Upper lobe of left lung (tissue), 6 donors: ENCODE results near the gene SEC14L3. TPM values are rescaled to one million over a fixed set of nuclear protein-coding genes. Genes with fewer than 3 reads are reported as not detected.

ENCODE experiments used
- ATAC-seq, 2 donors: fragments of 200-7000 bp; cut with Tn5 transposase; one replicate each; pipeline ENCODE4 v1.9.1; 2022; ENCODE audit warnings: mild to moderate bottlenecking in 2 of 2, moderate library complexity in 2 of 2; ENCODE audit not compliant: low FRiP score in 2 of 2
- DNase-seq, 2 donors: peaks; one replicate each; pipeline ENCODE4 v3.0.0-alpha.2; 2019 to 2020
- H3K27ac ChIP-seq, 4 donors: fragments of 200-600 bp; sonication (generic); one replicate each; pipeline ENCODE4 v1.5.1; 2016 to 2019
- H3K27me3 ChIP-seq, 4 donors: fragments of 200-600 bp; sonication (generic); one replicate each; pipeline ENCODE4 v1.5.1; 2017 to 2019
- H3K36me3 ChIP-seq, 4 donors: fragments of 200-600 bp; sonication (generic); one replicate each; pipeline ENCODE4 v1.5.1; 2016 to 2019
- H3K4me1 ChIP-seq, 4 donors: fragments of 200-600 bp; sonication (generic); one replicate each; pipeline ENCODE4 v1.5.1; 2018 to 2019
- H3K4me3 ChIP-seq, 4 donors: fragments of 200-600 bp; sonication (generic); one replicate each; pipeline ENCODE4 v1.5.1; 2017 to 2019; ENCODE audit warnings: mild to moderate bottlenecking in 2 of 4, moderate library complexity in 1 of 4
- H3K9me3 ChIP-seq, 4 donors: fragments of 200-600 bp; sonication (generic); one replicate each; pipeline ENCODE4 v1.5.1; 2018 to 2019
- EP300 ChIP-seq, 4 donors: sonication (generic); formaldehyde crosslinking; IDR thresholded peaks; one replicate each; pipeline ENCODE4 v1.5.1; 2017; ENCODE audit warnings: antibody characterized with exemption in 4 of 4, control low read depth in 2 of 4
- POLR2A ChIP-seq, 4 donors: fragments of 450-650 bp; IDR thresholded peaks; one replicate each; pipeline ENCODE4 v1.5.1; 2016 to 2017; ENCODE audit warnings: antibody characterized with exemption in 4 of 4, mild to moderate bottlenecking in 2 of 4
- POLR2AphosphoS5 ChIP-seq, 2 donors: sonication (generic); formaldehyde crosslinking; IDR thresholded peaks; one replicate each; pipeline ENCODE4 v1.5.1; 2017; ENCODE audit warnings: antibody characterized with exemption in 2 of 2
- WGBS, 2 donors: methylation state at CpG; one replicate each; pipeline ENCODE4 v1.1.5; 2017 to 2018; 5-methylcytosine and 5-hydroxymethylcytosine counted together
- total RNA-seq, 6 donors: library from RNA; depleted of rRNA in 4 of 6; stranded (reverse); fragments of >200 nt in 4 of 6; gene quantifications; one replicate each; pipeline versions ENCODE4 v1.1.0 to v1.2.1, GENCODE V29; 2016 to 2021
- TF ChIP-seq, protein P1 (sequence below), 6 experiments: fragments of 450-650 bp in 4 of 6; fragments of 200-600 bp in 2 of 6; sonication (generic) in 2 of 6; IDR thresholded peaks; one replicate each; pipeline ENCODE4 v1.5.1; 2016 to 2019; ENCODE audit warnings: antibody characterized with exemption in 6 of 6
- donor health status: DM: no; HTN: no; CAD: no; lungs with moderate emphysema.
- donor health status: DM: no; HTN: yes; CAD: no; lungs with severe emphysema.

SEC14L3 gene
- total RNA-seq, 6 donors from 2014 or later, result 0.43 to 2.3 (median 1.1) TPM; not detected in 1

DNA sequence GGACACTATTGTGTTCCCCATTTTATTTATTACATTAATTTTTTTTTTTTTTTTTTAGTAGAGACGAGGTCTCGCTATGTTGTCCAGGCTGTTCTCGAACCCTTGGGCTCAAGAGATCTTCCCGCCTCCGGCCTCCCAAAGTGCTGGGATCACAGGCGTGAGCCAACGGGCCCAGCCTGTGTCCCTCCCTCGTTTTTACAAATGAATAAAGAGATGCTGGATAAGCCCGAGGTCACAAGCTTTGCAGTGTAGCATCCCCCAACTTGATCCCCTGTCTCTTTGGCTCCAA is 46.5 kb downstream of the SEC14L3 start:
- Histone ChIP-seq H3K27me3 (no peaks in the 10 kb centered on the region), H3K36me3 (peaks cover 0 to 4% (median 0%) of the 10 kb centered on the region in 4 donors), H3K9me3 (no peaks in the 10 kb centered on the region), H3K4me3 (peak overlapping the region; percentile 32 to 76 (median 70)), H3K4me1 (peaks cover 38 to 53% (median 45%) of the 10 kb centered on the region in 4 donors), H3K27ac (peak overlapping the region; percentile 64 to 89 (median 84))
- DNase-seq (no peak), ATAC-seq (no peak)
- 11 to 15% methylated on average over 9 of the region's 9 CpGs for WGBS, 2 donors
- no peak for TF ChIP-seq EP300 (IDR thresholded peaks at IDR 0.05)
- no peak for TF ChIP-seq POLR2A (IDR thresholded peaks at IDR 0.05)
- TF ChIP-seq, protein P1, sequence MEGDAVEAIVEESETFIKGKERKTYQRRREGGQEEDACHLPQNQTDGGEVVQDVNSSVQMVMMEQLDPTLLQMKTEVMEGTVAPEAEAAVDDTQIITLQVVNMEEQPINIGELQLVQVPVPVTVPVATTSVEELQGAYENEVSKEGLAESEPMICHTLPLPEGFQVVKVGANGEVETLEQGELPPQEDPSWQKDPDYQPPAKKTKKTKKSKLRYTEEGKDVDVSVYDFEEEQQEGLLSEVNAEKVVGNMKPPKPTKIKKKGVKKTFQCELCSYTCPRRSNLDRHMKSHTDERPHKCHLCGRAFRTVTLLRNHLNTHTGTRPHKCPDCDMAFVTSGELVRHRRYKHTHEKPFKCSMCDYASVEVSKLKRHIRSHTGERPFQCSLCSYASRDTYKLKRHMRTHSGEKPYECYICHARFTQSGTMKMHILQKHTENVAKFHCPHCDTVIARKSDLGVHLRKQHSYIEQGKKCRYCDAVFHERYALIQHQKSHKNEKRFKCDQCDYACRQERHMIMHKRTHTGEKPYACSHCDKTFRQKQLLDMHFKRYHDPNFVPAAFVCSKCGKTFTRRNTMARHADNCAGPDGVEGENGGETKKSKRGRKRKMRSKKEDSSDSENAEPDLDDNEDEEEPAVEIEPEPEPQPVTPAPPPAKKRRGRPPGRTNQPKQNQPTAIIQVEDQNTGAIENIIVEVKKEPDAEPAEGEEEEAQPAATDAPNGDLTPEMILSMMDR (IDR thresholded peaks at IDR 0.05), result no peak
- no peak for TF ChIP-seq POLR2AphosphoS5 (IDR thresholded peaks at IDR 0.05)

DNA sequence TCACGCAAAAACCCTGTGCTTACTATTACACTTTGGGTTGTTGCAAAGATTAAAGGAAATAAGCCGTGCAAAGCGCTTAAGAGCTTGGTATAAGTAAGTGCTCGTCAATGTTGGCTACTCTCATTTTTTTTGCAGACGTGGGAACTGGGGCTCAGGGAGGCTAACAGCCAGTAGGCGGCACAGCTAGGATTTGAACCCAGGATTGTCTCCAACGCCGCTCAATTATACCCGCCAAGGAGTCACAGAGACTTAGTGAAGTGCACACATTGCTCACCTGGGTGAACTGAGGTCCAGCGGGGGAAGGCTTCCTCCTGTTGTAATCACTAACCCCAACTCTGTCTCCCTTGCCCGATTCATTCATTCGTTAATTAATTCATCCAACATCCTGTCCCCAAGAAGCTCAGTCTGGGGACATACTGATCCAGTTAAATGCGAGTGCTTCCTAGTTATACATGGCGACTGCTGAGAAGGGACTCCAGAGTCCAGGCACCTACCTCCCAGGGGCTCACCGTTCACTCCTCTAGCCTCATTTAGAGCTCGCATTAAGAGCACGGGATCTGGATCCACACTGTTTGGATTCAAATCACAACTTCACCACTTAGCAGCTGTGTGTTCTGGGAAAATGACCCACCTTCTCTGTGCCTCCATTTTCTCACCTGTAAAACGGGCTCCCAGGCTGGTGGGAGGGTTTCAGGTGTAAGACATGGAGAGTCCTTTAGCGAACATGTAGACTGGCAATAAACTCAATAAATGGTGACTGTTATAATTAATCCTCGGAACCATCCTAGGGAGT is 47.1 kb downstream of the SEC14L3 start:
- H3K4me3 ChIP-seq, result peak overlapping the region; percentile 6 to 76 (median 70)
- no peak for ATAC-seq
- TF ChIP-seq POLR2A (IDR thresholded peaks at IDR 0.05) (no peak), POLR2AphosphoS5 (IDR thresholded peaks at IDR 0.05) (no peak), EP300 (IDR thresholded peaks at IDR 0.05) (no peak)
- TF ChIP-seq, protein P1 (IDR thresholded peaks at IDR 0.05), result no peak
- H3K9me3 ChIP-seq, result no peaks in the 10 kb centered on the region
- DNase-seq, result no peak
- no peaks in the 10 kb centered on the region for H3K27me3 ChIP-seq
- H3K36me3 ChIP-seq, result peaks cover 0 to 4% (median 0%) of the 10 kb centered on the region in 4 donors
- H3K27ac ChIP-seq, result peak overlapping the region; percentile 93 to 98 (median 96)
- 47 to 57% methylated on average over 19 to 20 of the region's 20 CpGs for WGBS, 2 donors
- peaks cover 38 to 53% (median 45%) of the 10 kb centered on the region in 4 donors for H3K4me1 ChIP-seq

DNA sequence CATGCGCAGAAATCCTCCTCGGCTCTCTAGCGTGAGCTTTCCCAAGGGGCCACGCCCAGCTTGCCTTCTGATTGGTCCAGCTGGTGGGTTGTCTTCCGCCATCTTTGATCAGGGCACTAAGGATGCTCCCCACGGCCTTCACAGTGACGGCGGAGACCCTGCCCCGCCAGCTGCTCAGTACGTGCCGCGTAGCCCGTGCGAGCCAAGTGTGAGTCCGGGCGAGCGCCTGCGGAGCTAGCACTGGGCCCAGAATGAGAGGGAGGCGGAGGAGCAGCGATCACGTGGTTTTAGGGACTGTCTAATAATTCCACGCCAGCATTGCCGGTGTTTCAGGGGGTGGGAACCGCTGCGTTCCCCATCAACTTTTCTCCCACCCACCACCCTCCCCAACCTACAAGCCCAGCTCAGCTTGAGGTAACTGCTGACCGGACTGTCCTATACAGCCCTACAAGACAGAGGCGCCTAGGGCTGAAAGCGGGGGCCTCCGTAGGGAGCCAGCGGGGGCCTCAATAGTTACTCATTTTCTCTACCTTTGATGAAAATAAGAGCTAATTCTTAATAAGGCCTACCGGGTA is 47.8 kb downstream of the SEC14L3 start:
- Histone ChIP-seq H3K4me1 (peaks cover 38 to 53% (median 45%) of the 10 kb centered on the region in 4 donors), H3K27me3 (no peaks in the 10 kb centered on the region), H3K36me3 (peaks cover 0 to 4% (median 2%) of the 10 kb centered on the region in 4 donors), H3K4me3 (peak overlapping the region; percentile 57 to 75 (median 68)), H3K9me3 (no peaks in the 10 kb centered on the region), H3K27ac (peak overlapping the region; percentile 93 to 98 (median 96))
- ATAC-seq, result peak; percentile 93 to 97
- TF ChIP-seq POLR2A (IDR thresholded peaks at IDR 0.05) (peak in 1 of 4 donors; percentile 87), EP300 (IDR thresholded peaks at IDR 0.05) (peak in 1 of 4 donors; percentile 67), POLR2AphosphoS5 (IDR thresholded peaks at IDR 0.05) (peak; percentile 78 to 93)
- TF ChIP-seq, protein P1 (IDR thresholded peaks at IDR 0.05), result peak in 1 of 6 experiments; percentile 5
- 3% methylated on average over 8 to 26 of the region's 31 CpGs for WGBS, 2 donors
- peak; percentile 96 to 98 for DNase-seq

DNA sequence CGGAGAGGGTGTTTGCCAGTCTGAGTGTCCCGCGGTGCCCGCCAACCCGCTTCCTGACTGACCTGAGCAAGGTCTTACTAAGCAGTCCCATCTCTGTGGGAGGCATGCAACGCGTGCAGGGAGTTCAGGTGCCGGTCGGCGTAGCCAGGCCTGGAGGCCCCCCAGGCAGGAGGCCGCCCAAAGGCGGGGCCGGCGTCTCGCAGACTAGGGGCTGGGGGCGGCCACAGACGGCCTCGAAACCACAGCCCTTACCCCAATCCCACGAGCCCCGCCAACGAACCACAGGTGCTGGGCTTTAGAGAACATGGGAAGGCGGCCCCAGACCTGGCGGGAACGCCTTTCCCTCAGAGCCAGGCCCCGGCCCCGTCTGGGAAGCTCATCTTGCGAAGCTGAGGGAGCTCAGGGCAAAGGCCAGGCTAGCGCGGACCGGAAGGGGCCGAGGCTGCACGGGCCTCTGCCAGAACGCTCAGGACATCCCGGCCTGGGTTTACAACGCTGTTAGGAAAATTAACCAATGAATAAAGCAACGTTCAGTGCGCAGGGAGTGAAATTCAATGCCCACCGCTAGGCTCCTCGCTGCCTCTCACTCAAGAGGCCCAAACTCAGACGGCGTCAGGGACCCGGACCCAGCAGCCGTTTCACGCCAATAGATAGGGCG is 48.4 kb downstream of the SEC14L3 start:
- DNase-seq, result peak in 1 of 2 donors; percentile 89
- peak; percentile 75 to 77 for ATAC-seq
- H3K4me1 ChIP-seq, result peaks cover 38 to 53% (median 45%) of the 10 kb centered on the region in 4 donors

More for the DNA sequence above, 48.4 kb downstream of the SEC14L3 start:
- TF ChIP-seq EP300 (IDR thresholded peaks at IDR 0.05), result no peak
- peak in 3 of 4 donors; percentile 77 to 94 (median 84) for TF ChIP-seq POLR2A (IDR thresholded peaks at IDR 0.05)
- TF ChIP-seq, protein P1 (IDR thresholded peaks at IDR 0.05), result peak in 4 of 6 experiments; percentile 17 to 36 (median 24)
- TF ChIP-seq POLR2AphosphoS5 (IDR thresholded peaks at IDR 0.05), result peak in 1 of 2 donors; percentile 95
- WGBS, 2 donors, result 0 to 1% methylated on average over 14 to 33 of the region's 45 CpGs
- H3K36me3 ChIP-seq, result peaks cover 0 to 10% (median 4%) of the 10 kb centered on the region in 4 donors
- H3K27me3 ChIP-seq, result no peaks in the 10 kb centered on the region
- no peaks in the 10 kb centered on the region for H3K9me3 ChIP-seq
- H3K27ac ChIP-seq, result peak overlapping the region; percentile 93 to 98 (median 96)
- H3K4me3 ChIP-seq, result peak overlapping the region; percentile 57 to 75 (median 68)
